ENCODE measurements around the gene PTGES3L. TPM values are rescaled to one million over a fixed set of nuclear protein-coding genes. Genes with fewer than 3 reads are reported as not detected.

PTGES3L gene
- total and polyA plus RNA-seq, 2 of the 13 experiments (the other 11 are each of a cell fraction or from before 2014, with no cell fraction given), result 1.2 to 2.9 TPM

DNA sequence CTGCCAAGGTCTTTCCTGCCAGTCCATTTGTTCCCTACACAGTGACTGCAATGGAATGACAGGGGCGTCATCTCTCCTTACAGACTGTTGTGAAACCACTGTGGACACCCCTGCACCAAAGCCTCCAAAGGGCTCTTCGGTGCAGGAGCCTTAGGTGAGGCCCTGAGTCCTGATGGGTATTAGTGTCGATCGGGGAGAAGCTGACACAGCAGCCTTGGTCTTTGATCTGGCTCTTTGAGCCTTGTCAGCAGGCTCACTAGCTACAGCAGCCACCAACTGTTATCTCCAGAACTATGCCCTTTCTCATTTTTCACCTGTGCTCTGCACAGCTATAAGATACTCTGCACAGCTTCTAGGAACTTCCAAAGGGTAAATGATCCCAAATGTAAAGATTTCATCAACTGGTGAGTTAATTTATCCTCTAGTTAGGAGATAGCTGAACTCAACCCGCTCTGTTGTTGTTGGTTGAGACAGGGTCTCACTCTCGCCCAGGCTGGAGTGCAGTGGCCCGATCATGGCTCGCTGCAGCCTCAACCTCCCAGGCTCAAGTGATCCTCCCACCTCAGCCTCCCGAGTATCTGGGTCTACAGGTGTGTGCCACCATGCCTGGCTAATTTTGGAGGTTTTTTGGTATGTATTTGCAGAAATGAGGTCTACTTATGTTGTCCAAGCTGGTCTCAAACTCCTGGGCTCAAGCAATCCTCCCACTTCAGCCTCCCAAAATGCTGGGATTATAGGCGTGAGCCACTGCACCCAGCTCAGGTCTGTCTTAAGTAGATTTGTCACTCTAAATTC lies 59.6 kb downstream of the PTGES3L start (continued):
- TF ChIP-seq, protein P1, sequence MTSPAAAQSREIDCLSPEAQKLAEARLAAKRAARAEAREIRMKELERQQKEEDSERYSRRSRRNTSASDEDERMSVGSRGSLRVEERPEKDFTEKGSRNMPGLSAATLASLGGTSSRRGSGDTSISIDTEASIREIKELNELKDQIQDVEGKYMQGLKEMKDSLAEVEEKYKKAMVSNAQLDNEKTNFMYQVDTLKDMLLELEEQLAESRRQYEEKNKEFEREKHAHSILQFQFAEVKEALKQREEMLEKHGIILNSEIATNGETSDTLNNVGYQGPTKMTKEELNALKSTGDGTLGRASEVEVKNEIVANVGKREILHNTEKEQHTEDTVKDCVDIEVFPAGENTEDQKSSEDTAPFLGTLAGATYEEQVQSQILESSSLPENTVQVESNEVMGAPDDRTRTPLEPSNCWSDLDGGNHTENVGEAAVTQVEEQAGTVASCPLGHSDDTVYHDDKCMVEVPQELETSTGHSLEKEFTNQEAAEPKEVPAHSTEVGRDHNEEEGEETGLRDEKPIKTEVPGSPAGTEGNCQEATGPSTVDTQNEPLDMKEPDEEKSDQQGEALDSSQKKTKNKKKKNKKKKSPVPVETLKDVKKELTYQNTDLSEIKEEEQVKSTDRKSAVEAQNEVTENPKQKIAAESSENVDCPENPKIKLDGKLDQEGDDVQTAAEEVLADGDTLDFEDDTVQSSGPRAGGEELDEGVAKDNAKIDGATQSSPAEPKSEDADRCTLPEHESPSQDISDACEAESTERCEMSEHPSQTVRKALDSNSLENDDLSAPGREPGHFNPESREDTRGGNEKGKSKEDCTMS (CRISPR knock-in tag; conservative IDR thresholded peaks at IDR 0.05), result no peak
- TF ChIP-seq ZNF781 (CRISPR knock-in tag; IDR thresholded peaks at IDR 0.05; ENCODE audit: borderline replicate concordance, not compliant biosample characterization), result no peak
- peak; percentile 91 for TF ChIP-seq ZNF317 (CRISPR knock-in tag; IDR thresholded peaks at IDR 0.05)
- no peak for TF ChIP-seq MED8 (CRISPR knock-in tag; IDR thresholded peaks at IDR 0.05; ENCODE audit: insufficient replicate concordance)
- TF ChIP-seq, protein P2, sequence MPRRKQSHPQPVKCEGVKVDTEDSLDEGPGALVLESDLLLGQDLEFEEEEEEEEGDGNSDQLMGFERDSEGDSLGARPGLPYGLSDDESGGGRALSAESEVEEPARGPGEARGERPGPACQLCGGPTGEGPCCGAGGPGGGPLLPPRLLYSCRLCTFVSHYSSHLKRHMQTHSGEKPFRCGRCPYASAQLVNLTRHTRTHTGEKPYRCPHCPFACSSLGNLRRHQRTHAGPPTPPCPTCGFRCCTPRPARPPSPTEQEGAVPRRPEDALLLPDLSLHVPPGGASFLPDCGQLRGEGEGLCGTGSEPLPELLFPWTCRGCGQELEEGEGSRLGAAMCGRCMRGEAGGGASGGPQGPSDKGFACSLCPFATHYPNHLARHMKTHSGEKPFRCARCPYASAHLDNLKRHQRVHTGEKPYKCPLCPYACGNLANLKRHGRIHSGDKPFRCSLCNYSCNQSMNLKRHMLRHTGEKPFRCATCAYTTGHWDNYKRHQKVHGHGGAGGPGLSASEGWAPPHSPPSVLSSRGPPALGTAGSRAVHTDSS (CRISPR knock-in tag; conservative IDR thresholded peaks at IDR 0.05), result no peak
- no peak; the same call in 1 of the 2 replicates for TF ChIP-seq PPARG (CRISPR knock-in tag; conservative IDR thresholded peaks at IDR 0.05)
- no peak for TF ChIP-seq ZMAT3 (CRISPR knock-in tag; conservative IDR thresholded peaks at IDR 0.05)
- no peak for TF ChIP-seq ZNF569 (CRISPR knock-in tag; IDR thresholded peaks at IDR 0.05; ENCODE audit: borderline replicate concordance)
- TF ChIP-seq ZSCAN30 (CRISPR knock-in tag; IDR thresholded peaks at IDR 0.05), result no peak
- TF ChIP-seq RCOR2 (CRISPR knock-in tag; IDR thresholded peaks at IDR 0.05), result peak; percentile 57
- no peak for TF ChIP-seq ZNF879 (CRISPR knock-in tag; IDR thresholded peaks at IDR 0.05)
- TF ChIP-seq ZNF235 (CRISPR knock-in tag; IDR thresholded peaks at IDR 0.05; ENCODE audit: borderline replicate concordance), result no peak
- TF ChIP-seq HES4 (CRISPR knock-in tag; IDR thresholded peaks at IDR 0.05; ENCODE audit: borderline replicate concordance), result no peak
- TF ChIP-seq PAX8 (CRISPR knock-in tag; IDR thresholded peaks at IDR 0.05; ENCODE audit: borderline replicate concordance), result no peak
- no peak for TF ChIP-seq FOXM1 (CRISPR knock-in tag; IDR thresholded peaks at IDR 0.05)
- TF ChIP-seq, protein P3, sequence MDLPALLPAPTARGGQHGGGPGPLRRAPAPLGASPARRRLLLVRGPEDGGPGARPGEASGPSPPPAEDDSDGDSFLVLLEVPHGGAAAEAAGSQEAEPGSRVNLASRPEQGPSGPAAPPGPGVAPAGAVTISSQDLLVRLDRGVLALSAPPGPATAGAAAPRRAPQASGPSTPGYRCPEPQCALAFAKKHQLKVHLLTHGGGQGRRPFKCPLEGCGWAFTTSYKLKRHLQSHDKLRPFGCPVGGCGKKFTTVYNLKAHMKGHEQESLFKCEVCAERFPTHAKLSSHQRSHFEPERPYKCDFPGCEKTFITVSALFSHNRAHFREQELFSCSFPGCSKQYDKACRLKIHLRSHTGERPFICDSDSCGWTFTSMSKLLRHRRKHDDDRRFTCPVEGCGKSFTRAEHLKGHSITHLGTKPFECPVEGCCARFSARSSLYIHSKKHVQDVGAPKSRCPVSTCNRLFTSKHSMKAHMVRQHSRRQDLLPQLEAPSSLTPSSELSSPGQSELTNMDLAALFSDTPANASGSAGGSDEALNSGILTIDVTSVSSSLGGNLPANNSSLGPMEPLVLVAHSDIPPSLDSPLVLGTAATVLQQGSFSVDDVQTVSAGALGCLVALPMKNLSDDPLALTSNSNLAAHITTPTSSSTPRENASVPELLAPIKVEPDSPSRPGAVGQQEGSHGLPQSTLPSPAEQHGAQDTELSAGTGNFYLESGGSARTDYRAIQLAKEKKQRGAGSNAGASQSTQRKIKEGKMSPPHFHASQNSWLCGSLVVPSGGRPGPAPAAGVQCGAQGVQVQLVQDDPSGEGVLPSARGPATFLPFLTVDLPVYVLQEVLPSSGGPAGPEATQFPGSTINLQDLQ (CRISPR knock-in tag; IDR thresholded peaks at IDR 0.05), result 0 out of 2 replicates have a peak, but pooled peaks have one; percentile 28
- 0 out of 2 replicates have a peak, but pooled peaks have one; percentile 36 for TF ChIP-seq THAP11 (CRISPR knock-in tag; IDR thresholded peaks at IDR 0.05)
- TF ChIP-seq ZNF674 (CRISPR knock-in tag; IDR thresholded peaks at IDR 0.05; ENCODE audit: low read depth), result no peak
- TF ChIP-seq, protein P4, sequence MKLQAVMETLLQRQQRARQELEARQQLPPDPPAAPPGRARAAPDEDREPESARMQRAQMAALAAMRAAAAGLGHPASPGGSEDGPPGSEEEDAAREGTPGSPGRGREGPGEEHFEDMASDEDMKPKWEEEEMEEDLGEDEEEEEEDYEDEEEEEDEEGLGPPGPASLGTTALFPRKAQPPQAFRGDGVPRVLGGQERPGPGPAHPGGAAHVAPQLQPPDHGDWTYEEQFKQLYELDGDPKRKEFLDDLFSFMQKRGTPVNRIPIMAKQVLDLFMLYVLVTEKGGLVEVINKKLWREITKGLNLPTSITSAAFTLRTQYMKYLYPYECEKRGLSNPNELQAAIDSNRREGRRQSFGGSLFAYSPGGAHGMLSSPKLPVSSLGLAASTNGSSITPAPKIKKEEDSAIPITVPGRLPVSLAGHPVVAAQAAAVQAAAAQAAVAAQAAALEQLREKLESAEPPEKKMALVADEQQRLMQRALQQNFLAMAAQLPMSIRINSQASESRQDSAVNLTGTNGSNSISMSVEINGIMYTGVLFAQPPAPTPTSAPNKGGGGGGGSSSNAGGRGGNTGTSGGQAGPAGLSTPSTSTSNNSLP (IDR thresholded peaks at IDR 0.05; ENCODE audit: low read depth, low read length), result no peak
- TF ChIP-seq ZSCAN20 (CRISPR knock-in tag; IDR thresholded peaks at IDR 0.05; ENCODE audit: borderline replicate concordance), result no peak
- no peak; the same call in 1 of the 2 replicates for TF ChIP-seq ADNP (CRISPR knock-in tag; IDR thresholded peaks at IDR 0.05)
- no peak for TF ChIP-seq ZNF768 (CRISPR knock-in tag; IDR thresholded peaks at IDR 0.05)

Data from HepG2 (cell line).